Activated CD8-positive, alpha-beta memory T cell treated with anti-CD3 and anti-CD28 coated beads, Interleukin-2, amount 50 U/mL, for 4 hours (primary cell): Measurements from ENCODE around the gene PHC3.
"Not testable (repeated sequence)": the region's sequence is repeated elsewhere in the genome, so short reads cannot be mapped to it uniquely, and the experiment has no call there.

ENCODE experiments used
- DNase-seq: peaks from one replicate; pipeline ENCODE4 v3.0.0-alpha.2; 2020

The PHC3 gene

DNA sequence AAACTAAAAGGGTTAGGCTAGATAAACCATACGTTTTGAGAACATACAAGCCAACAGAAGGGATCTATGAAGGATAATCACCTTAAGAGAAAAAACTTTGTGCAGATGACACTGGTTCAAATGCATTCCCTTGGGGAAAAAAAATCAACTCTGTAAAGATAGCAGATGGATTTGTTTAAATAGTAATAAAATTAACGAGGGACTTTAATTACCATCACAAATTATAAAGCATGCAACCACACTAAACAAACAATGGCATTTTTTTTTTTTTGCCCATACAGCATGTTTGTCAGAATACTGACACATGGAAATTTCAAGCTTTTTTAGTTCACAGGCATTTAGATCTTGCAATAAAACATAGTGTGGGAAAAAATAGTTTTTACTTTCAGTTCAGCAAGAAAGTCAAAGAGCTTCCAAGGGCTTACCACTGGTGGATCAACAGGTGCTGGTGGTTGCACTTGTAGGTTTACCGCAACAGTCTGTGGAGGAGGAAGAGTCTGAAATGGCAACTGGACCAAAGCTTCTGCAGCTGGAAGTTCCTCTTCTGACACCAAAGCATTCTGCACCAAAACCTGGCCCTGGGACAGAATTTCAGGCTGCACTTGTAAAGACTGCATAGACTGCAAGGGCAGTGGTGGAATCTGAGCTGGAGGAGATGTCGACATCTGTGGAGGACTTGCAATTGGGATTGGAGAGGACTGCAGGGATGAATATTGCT is 53.1 kb downstream of the PHC3 start:
- DNase-seq, result no peak

DNA sequence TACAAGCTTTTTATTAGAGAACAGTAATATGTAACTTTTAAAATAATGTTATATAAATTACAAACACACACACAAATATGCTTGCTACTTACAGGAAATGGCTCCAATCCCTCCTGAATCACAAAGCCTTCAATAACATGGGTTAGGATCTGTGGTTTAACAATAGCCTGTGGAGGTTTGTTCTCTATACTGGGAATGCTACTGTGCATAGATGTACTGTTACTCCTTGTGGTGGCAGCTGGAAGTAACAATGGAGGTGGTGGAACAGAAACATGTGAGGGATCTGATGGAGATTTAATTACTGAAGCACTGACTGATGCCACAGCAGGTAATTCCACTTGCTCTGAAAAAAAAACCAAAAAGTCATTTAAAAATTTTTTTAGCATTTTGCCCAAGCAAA is 64.4 kb downstream of the PHC3 start:
- DNase-seq, result no peak

GRCh38 chr3:170114165-170114564 is 67.4 kb downstream of the PHC3 start:
- DNase-seq, result not testable (repeated sequence)

DNA sequence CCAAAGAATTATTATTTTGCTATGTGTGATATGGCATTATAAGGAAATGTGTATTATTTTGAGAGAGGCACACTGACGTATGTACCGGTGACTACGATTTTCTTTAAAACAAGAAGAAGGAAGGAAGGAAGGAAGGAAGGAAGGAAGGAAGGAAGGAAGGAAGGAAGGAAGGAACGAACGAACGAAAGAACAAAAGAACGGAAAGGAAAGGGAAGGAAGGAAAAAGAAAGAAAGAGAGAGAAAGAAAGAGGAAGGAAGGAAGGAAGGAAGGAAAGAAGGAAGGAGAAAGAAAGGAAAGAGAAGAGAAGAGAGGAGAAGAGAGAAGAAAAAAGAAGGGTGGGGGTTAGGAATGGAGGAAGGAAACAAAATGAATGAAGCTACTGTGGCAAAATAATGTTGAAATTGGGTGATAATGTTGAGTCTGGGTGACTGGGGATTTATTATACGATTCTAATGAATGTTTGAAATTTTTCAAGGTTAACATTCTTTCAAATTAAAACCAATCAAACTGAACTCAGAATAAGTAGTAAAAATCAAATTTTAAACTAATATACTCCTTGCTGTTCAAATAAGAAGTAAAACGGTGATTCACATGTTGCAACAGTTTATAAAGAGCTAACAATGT is 70.3 kb downstream of the PHC3 start:
- no peak for DNase-seq

- DNase-seq, result no peak
Observed at GRCh38 chr3:170109579-170110293, 71.8 kb downstream of the PHC3 start.

DNA sequence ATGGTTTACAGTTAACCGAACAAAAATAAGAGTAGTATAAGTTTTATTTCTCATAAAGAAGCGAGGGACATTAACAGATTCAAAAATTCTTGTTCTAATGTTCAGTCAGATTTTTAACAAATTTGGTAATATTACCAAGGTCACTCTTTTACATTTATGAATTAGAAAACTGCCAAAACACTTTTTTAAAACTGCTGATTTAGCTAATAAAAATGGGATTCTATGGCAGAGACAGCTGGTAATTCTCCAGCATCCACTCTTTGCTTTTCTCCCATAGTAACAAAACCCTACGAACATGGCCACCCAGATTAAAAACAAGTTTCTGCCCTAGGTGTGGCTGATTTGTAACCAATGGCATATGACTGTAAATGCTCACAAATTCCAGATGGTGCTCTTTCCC is 72.6 kb downstream of the PHC3 start:
- DNase-seq, result no peak

- DNase-seq, result no peak
Observed at GRCh38 chr3:170107941-170108340, 73.6 kb downstream of the PHC3 start.

GRCh38 chr3:170102431-170102830 is 79.1 kb downstream of the PHC3 start:
- no peak for DNase-seq

DNA sequence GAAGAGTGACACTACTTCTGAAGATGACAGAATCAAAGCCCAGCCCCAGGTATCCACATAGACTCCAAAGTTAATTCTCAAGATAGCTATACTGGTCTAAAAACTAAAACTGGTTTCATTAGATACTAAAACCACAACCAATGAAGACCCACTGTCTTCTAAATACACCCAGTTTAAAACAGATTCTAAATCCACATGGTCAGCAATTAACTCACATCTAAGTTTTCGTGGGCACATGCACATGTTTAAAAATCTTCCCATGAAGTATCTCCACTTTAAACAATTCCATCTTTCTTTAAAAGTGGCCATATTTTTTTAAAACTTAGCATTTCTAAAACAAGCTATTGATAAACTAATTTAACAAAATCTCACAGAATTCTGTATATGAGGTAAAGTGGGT is 80.6 kb downstream of the PHC3 start:
- no peak for DNase-seq

DNA sequence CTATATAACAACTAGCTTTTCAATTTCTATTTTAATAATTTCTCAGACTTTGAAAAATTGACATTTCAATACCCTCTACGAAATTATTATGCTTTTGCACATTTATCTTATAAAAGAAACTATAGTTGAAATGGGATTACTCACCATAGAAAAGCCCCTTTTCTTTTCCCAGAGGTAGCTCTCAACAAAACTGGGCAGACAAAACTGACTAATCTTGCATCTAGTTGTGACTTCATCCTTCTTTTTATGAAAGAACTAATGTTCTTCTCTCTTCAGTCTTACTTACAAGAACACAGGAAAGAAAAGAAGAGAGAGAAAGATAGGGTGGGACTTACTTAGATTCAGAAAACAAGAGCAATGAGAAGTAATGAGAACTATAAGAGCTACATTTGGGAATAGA is 82.8 kb downstream of the PHC3 start:
- no peak for DNase-seq

DNA sequence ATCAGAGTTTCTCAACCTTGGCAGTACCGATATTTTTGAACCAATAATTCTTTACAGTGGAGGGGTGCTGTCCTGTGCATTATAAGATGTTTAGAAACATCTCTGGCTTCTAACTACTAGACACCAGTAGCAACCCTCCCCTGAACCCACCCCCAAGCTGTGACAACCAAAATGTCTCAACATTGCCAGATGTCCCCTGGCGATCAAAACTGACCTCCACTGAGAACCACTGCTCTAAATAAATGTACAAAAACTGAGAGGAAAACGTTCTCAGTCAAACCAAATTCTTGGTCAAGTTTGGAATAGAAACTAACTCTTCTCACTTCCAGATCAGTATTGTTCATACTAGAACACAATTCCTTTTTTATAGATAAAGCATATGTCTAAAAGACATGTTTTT is 85.2 kb downstream of the PHC3 start:
- no peak for DNase-seq

GRCh38 chr3:170095771-170096170 is 85.8 kb downstream of the PHC3 start:
- DNase-seq, result no peak

DNA sequence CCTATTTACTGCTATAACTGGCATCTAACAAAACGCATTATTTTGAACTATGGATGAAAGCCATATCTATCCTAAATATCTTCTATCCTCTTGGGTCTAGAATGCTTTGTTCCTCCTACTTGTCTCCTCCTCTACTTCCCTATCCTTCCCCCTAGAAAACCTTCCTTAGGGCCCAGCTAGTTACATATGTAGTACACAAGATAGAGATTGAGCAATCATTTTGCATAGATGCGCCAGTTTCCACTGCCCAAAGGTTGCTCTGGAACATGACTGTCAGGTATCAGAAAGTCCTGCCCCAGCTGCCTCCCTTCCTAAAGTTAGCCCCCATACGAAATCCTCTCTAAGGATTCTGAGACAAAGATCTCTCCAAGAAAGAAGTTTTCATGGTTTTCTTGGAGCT is 88.6 kb downstream of the PHC3 start:
- DNase-seq, result no peak

DNA sequence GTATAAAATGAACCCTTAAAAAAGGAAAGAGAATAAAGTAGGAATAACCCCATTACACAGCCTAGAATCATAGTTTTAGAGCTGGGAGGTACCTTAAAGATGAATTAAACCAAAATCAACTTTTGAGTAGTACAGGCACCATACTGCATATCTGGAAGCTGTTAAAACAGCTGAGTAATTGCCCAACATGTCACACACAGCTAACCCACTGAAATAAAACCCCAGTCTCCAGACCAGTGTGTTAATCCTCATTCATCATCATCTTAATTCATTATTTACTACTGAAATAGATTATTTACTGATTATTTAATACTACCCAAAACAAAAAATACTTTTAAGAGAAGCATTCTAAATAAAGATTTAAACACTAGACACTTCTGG is 90.9 kb downstream of the PHC3 start:
- DNase-seq, result no peak

DNA sequence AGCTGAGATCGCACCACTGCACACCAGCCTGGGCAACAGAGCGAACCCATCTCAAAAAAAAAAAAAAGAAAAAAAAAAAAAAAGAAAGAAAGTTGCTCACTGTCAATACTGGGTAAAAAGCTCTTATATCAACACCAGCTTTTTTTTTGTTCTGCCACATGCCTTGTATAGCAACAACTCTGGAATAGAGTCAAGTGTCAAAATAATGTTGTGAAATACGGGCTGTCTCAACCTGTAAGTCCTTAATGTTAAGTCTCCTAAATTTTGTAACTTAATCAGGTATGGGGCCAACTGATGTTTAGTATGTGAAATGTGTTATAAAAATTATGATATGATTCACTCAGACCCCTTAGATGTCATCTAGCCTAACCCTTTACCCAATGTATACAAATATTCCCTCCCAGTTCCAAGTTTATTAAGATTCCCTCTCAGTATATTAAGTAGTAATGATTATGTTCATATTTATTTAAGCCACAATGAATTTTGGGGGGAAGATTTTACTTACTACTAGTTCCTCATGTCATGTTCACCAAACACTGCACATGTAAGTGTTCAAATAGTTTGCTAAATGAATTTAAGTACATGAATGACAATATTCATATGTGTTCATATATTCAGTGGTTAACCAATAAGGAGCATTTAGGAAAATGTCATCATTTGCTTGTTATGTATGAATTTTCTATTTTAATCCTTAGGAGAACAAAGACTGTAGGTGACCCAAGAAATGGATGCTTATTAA is 91.5 kb downstream of the PHC3 start:
- DNase-seq, result no peak

DNA sequence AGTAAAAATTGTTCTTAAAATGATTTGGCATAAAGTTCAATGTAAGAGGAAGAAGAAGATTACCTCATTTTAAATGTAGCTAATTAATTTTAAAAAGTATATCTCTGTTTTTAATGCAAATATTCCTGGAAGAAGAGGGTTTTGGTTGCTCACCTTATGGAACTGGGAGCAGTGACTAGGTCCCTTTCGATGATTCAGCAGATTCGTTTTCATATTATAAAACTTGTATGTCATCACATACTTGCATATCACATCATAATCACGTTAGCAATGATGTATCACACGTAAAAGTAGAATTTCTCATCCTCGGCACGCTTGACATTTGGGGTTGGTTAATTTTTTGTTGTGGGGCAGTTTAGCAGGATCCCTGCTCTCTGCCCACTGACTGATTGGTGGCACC is 96.1 kb downstream of the PHC3 start:
- no peak for DNase-seq

DNA sequence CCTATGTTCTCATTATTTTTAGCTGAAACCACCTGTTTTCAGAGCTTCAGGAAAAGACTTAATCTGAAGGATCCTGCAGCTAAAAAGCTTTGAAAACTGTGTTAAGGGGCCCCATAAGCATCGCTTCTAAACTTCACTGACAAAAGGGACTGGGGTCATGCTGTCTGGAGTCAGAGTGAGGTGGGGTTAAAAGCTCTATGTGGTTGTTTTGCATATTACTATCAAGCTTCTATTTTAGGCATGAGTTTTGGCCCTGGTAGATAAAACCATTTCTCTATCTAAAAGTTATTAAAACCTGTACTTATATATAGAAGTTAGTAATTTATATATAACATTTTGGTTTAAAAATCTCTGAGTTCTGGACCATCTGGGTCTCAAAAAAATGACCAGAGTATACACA is 98.2 kb downstream of the PHC3 start:
- no peak for DNase-seq

DNA sequence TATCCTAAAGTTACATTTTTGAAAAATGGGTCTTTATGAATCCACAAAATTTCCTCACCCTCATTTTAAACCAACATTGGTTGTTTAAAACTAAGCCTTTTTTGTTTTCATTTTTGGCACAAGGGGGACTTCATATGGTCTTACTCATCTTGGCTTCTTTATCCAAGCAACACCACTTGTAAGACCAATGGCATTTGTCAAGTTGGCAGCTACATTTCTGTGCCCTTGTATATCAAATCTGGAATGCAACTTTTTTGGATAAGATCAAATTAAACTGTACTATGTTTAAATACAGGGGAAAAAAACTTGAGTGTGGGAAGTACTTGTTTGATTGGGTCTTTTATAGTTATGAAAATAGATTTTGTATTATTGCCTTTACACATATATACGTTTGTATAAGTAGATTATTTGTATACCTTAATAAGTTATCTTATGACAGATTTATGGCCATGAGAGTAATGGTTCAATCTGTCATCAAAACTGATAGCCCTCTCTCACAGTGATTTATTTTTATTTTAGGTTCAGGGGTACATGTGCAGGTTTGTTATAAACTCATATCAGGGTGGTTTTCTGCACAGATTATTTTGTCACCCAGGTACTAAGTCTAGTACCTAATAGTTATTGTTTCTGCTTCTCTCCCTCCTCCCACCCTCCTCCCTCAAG is 100.3 kb downstream of the PHC3 start:
- DNase-seq, result no peak

- no peak for DNase-seq
Observed at GRCh38 chr3:170080605-170081004, 100.9 kb downstream of the PHC3 start.

GRCh38 chr3:170079536-170080165 is 101.9 kb downstream of the PHC3 start:
- no peak for DNase-seq

DNA sequence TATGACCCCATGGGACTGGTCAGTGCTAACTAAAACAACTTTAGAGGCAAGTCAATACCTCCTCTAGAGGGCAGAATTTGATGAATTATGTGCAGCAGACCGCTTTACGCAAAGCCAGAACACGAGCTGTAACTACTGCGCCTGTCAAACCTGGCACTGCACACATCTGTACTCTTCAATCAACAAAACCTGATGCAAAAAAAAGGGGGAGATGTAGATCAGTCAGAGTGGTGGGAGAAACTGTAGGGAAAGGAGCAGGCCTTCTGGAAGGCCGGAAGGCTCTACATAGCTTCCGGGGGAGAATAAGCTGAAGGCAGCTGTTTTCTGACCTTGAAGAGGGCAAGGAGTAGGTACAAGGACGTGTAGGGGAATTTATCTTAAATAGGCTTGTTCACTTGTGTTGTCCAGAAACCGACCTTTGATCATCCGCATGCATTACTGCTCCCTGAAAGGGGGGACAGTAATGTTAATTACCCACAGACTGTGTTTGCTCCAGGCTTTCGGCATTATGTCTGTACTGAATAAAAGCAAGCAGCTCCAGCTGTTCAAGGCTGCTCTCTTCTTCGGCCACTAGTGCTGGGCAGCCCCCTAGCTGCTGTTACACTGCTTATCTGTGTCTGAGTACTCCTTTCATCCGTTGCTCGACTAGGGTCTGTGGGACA is 102.8 kb downstream of the PHC3 start:
- DNase-seq, result no peak

DNA sequence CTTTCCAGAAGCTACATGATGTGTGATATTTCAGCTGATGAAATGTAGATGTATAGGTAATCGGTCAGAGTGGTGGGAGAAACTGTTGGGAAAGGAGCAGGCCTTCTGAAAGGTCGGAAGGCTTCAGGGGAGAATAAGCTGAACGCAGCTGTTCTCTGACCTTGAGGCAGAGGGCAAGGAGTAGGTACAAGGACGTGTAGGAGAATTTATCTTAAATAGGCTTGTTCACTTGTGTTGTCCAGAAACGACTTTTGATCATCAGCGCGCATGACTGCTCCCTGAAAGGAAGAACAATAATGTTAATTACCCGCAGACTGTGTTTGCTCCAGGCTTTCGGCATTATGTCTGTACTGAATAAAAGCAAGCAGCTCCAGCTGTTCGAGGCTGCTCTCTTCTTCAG is 104.2 kb downstream of the PHC3 start:
- no peak for DNase-seq
